A549 (cell line): ENCODE results near the gene GRK4. TPM values are rescaled to one million over a fixed set of nuclear protein-coding genes. Genes with fewer than 3 reads are reported as not detected.
"Not testable (repeated sequence)": the region's sequence is repeated elsewhere in the genome, so short reads cannot be mapped to it uniquely, and the experiment has no call there.

Experiments
- ATAC-seq, 2 experiments: fragments of 200-7000 bp in 1 of 2; fragments of >200 bp in 1 of 2; cut with Nextera tagmentation in 1 of 2; cut with Tn5 transposase in 1 of 2; 3 replicates each; pipeline versions ENCODE4 v1.8.0 to v1.9.1; 2018 to 2020; ENCODE audit warnings: mild to moderate bottlenecking in 1 of 2, moderate library complexity in 1 of 2
- CTCF ChIA-PET: fragments of 300-600 bp; sonication (Branson Sonifier 250); formaldehyde crosslinking; extraction: SDS; loops from one replicate; lab custom pipeline; 2021; ENCODE audit warnings: antibody characterized with exemption, inconsistent platforms; lab: Yijun Ruan, JAX
- POLR2A ChIA-PET: fragments of 350-600 bp; formaldehyde crosslinking; extraction: SDS; loops from one replicate; lab custom pipeline; 2021; ENCODE audit warnings: antibody characterized with exemption, inconsistent platforms; lab: Yijun Ruan, JAX
- DNase-seq, 2 experiments: peaks; one replicate each; pipeline versions ENCODE4 v3.0.0 to v3.0.0-alpha.2; 2011 to 2016; ENCODE audit warnings: low read depth in 1 of 2, low spot score in 1 of 2
- FAIRE-seq: peaks from 2 replicates; lab custom pipeline; 2011; peaks lifted over from hg19 to GRCh38; lab: Jason Lieb, UNC
- H3K27ac ChIP-seq, 2 experiments: fragments of >200 bp; sonication (Bioruptor Twin); formaldehyde crosslinking; 3 replicates each; pipeline ENCODE4 v1.5.1; 2016 to 2017
- H3K4me1 ChIP-seq: fragments of >200 bp; sonication (Bioruptor Twin); formaldehyde crosslinking; 3 replicates; pipeline ENCODE4 v1.6.1; 2016
- H3K4me2 ChIP-seq: fragments of >200 bp; sonication (Bioruptor Twin); formaldehyde crosslinking; 3 replicates; pipeline ENCODE4 v1.6.1; 2016
- H3K4me3 ChIP-seq: fragments of >200 bp; sonication (Bioruptor Twin); formaldehyde crosslinking; 3 replicates; pipeline ENCODE4 v1.5.1; 2016
- H3K9me3 ChIP-seq: fragments of >200 bp; sonication (Bioruptor Twin); formaldehyde crosslinking; 3 replicates; pipeline ENCODE4 v1.6.1; 2016
- ESRRA ChIP-seq: fragments of 150-350 bp; IDR thresholded peaks from 2 replicates; pipeline ENCODE4 v1.6.1; 2014; ENCODE audit warnings: mild to moderate bottlenecking, low read length, borderline replicate concordance
- FOSL2 ChIP-seq, 2 experiments: fragments of 450-650 bp in 1 of 2; fragments of >200 bp in 1 of 2; sonication (Bioruptor Twin) in 1 of 2; formaldehyde crosslinking; IDR thresholded peaks; 2 replicates each; pipeline versions ENCODE4 v1.5.0 to v1.6.1; 2016 to 2020; ENCODE audit warnings: mild to moderate bottlenecking in 1 of 2, moderate library complexity in 1 of 2
- GATA3 ChIP-seq: IDR thresholded peaks from 2 replicates; pipeline ENCODE4 v1.6.1; 2012; ENCODE audit warnings: borderline replicate concordance
- HEYL ChIP-seq: fragments of 250-450 bp; sonication (Bioruptor Pico); IDR thresholded peaks from 2 replicates; pipeline ENCODE4 v1.8.0; 2021; ENCODE audit warnings: mild to moderate bottlenecking, moderate library complexity
- HOXA7 ChIP-seq: fragments of 250-450 bp; sonication (Bioruptor Pico); IDR thresholded peaks from 2 replicates; pipeline ENCODE4 v1.5.0; 2020; ENCODE audit warnings: mild to moderate bottlenecking, moderate library complexity
- HOXB5 ChIP-seq: fragments of 250-450 bp; sonication (Bioruptor Pico); IDR thresholded peaks from 2 replicates; pipeline ENCODE4 v1.5.0; 2020; ENCODE audit warnings: mild to moderate bottlenecking, moderate library complexity
- JUN ChIP-seq, 2 experiments: fragments of >200 bp; sonication (Bioruptor Twin); formaldehyde crosslinking; IDR thresholded peaks; 2 replicates in 1 of 2; 3 replicates in 1 of 2; pipeline ENCODE4 v1.6.1; 2016 to 2017
- KDM1A ChIP-seq: fragments of 200-600 bp; sonication (generic); IDR thresholded peaks from 2 replicates; pipeline ENCODE4 v1.6.1; 2016; ENCODE audit warnings: low read depth, mild to moderate bottlenecking
- KDM5A ChIP-seq: fragments of 200-600 bp; sonication (generic); IDR thresholded peaks from 2 replicates; pipeline ENCODE4 v1.6.1; 2016; ENCODE audit warnings: antibody characterized with exemption, mild to moderate bottlenecking
- MAFK ChIP-seq: fragments of 450-650 bp; IDR thresholded peaks from 2 replicates; pipeline ENCODE4 v1.6.1; 2014; ENCODE audit not compliant: partially characterized antibody
- NR3C1 ChIP-seq: fragments of >200 bp; sonication (Bioruptor Twin); formaldehyde crosslinking; IDR thresholded peaks from 3 replicates; pipeline ENCODE4 v1.6.1; 2017
- PHF8 ChIP-seq: fragments of 200-600 bp; sonication (generic); IDR thresholded peaks from 2 replicates; pipeline ENCODE4 v1.6.1; 2016; ENCODE audit warnings: low read depth, mild to moderate bottlenecking, antibody characterized with exemption, moderate library complexity, borderline replicate concordance
- RCOR1 ChIP-seq: fragments of 150-350 bp; IDR thresholded peaks from 2 replicates; pipeline ENCODE4 v1.6.1; 2014; ENCODE audit warnings: antibody characterized with exemption, low read length, low read depth
- RFX5 ChIP-seq: fragments of 450-650 bp; IDR thresholded peaks from 2 replicates; pipeline ENCODE4 v1.7.1; 2014; ENCODE audit warnings: antibody characterized with exemption, mild to moderate bottlenecking, moderate library complexity
- RNF2 ChIP-seq: fragments of 200-600 bp; sonication (generic); IDR thresholded peaks from 2 replicates; pipeline ENCODE4 v1.6.1; 2016; ENCODE audit warnings: low read depth, mild to moderate bottlenecking, antibody characterized with exemption, moderate library complexity, borderline replicate concordance
- TFCP2L1 ChIP-seq: fragments of 250-450 bp; sonication (Bioruptor Pico); IDR thresholded peaks from 2 replicates; pipeline ENCODE4 v1.5.0; 2021; ENCODE audit warnings: mild to moderate bottlenecking
- TP53 ChIP-seq: fragments of 250-450 bp; sonication (Bioruptor Pico); IDR thresholded peaks from 2 replicates; pipeline ENCODE4 v1.5.0; 2021; ENCODE audit warnings: mild to moderate bottlenecking, moderate library complexity
- ZFP36 ChIP-seq: fragments of 450-650 bp; IDR thresholded peaks from 2 replicates; pipeline ENCODE4 v1.6.1; 2014; ENCODE audit warnings: borderline replicate concordance; ENCODE audit not compliant: partially characterized antibody
- ZNF302 ChIP-seq: fragments of 250-450 bp; sonication (Bioruptor Pico); IDR thresholded peaks from 2 replicates; pipeline ENCODE4 v1.9.0; 2021; ENCODE audit warnings: inconsistent platforms, mild to moderate bottlenecking, moderate library complexity
- ZSCAN20 ChIP-seq: fragments of 250-450 bp; sonication (Bioruptor Pico); IDR thresholded peaks from 2 replicates; pipeline ENCODE4 v1.8.0; 2022; ENCODE audit warnings: mild to moderate bottlenecking, moderate library complexity
- WGBS: methylation state at CpG from one replicate; pipeline ENCODE4 v1.1.6; 2017; ENCODE audit errors: missing lambda C conversion rate; 5-methylcytosine and 5-hydroxymethylcytosine counted together
- polyA plus RNA-seq, 4 experiments: library from polyadenylated mRNA; depleted of rRNA in 3 of 4; stranded (reverse); fragments of >200 nt; fragmentation: RNase III in 1 of 4; extraction: RNeasy Plus Mini Kit Qiagen cat#74134 plus additional on column Dnase treatment in 1 of 4; gene quantifications; 2 replicates in 3 of 4; 3 replicates in 1 of 4; pipeline ENCODE4 v1.2.3, GENCODE V29; 2011 to 2017
- TF ChIP-seq, protein P1 (sequence below): IDR thresholded peaks from 2 replicates; pipeline ENCODE4 v1.6.1; 2012; ENCODE audit warnings: low read depth, borderline replicate concordance
- TF ChIP-seq, protein P2 (sequence below): fragments of >200 bp; sonication (Bioruptor Twin); formaldehyde crosslinking; IDR thresholded peaks from 3 replicates; pipeline ENCODE4 v1.5.1; 2016
- TF ChIP-seq, protein P3 (sequence below): fragments of >200 bp; sonication (Bioruptor Twin); formaldehyde crosslinking; IDR thresholded peaks from 3 replicates; pipeline ENCODE4 v1.6.1; 2016

The GRK4 gene
- polyA plus RNA-seq, 2 of the 4 experiments (the other 2 are of a cell fraction): 0.76 to 0.96 TPM

DNA sequence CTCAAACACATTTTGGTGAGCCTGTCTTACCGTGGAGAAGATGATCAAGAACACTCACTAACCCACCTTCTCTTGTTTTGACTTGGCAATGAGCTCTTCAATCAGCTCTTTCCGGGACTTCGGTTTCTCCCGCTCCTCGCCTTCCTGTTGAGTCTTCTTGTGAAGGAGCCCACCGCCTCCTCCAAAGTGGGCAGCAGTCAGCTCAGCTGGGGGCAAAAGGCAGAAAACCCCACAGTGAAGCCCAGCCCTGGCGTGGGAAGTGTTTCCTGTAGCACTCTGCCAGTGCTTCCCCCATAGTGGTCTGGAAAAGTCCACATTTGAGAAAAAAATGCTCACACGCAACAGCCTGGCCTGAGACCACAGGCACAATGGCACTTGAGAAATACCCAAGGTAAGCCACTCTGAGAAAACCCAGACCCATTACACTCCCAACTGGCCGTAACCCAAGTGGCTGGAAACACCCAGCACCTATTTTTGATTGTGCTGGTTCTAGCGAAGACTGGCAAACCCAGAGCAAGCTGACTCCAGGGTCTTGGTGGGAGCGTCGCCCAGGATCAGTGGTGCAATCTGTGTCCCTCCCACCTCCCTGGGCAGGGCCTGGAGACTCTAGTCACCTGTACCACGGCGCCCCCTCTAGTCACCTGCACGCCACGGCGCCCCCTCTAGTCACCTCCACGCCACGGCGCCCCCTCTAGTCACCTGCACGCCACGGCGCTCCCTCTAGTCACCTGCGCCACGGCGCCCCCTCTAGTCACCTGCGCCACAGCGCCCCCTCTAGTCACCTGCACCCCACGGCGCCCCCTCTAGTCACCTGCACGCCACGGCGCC, 8.8 kb upstream of the GRK4 start:
- no peak for TF ChIP-seq HOXB5 (CRISPR knock-in tag)
- TF ChIP-seq HOXA7 (CRISPR knock-in tag): no peak
- TF ChIP-seq RCOR1: no peak
- no peak for TF ChIP-seq MAFK
- no peak for TF ChIP-seq KDM5A
- no peak for TF ChIP-seq ESRRA
- TF ChIP-seq, protein P1, sequence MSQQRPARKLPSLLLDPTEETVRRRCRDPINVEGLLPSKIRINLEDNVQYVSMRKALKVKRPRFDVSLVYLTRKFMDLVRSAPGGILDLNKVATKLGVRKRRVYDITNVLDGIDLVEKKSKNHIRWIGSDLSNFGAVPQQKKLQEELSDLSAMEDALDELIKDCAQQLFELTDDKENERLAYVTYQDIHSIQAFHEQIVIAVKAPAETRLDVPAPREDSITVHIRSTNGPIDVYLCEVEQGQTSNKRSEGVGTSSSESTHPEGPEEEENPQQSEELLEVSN: no peak
- no peak for TF ChIP-seq JUN (IDR thresholded peaks at IDR 0.05)
- no peak for TF ChIP-seq RFX5
- TF ChIP-seq ZNF302 (CRISPR knock-in tag): no peak
- no peak for TF ChIP-seq NR3C1
- TF ChIP-seq ZSCAN20 (CRISPR knock-in tag): no peak
- TF ChIP-seq GATA3: no peak
- TF ChIP-seq KDM1A: no peak
- TF ChIP-seq TP53: no peak
- TF ChIP-seq FOSL2 (IDR thresholded peaks at IDR 0.05): no peak
- TF ChIP-seq FOSL2 (CRISPR knock-in tag; IDR thresholded peaks at IDR 0.05): no peak
- no peak for TF ChIP-seq RNF2
- peak in 1 of 2 experiments; percentile 55; a peak in 3 of 6 replicates for ATAC-seq
- H3K4me1 ChIP-seq: no peaks in the 10 kb centered on the region
- no peak overlapping the region for H3K4me3 ChIP-seq
- peak in 1 of 2 experiments; percentile 50 for DNase-seq
- H3K4me2 ChIP-seq: no peak overlapping the region
- no peaks in the 10 kb centered on the region for H3K9me3 ChIP-seq
- POLR2A ChIA-PET: interaction anchor here (1.6 kb wide), 1 partner anchor 9 kb away, joined by 10 read pairs; the partner anchor contains the start of genes GRK4 and NOP14
- H3K27ac ChIP-seq: no peak overlapping the region
- 86% methylated on average over 14 of the region's 33 CpGs for WGBS
- no peak for FAIRE-seq
- CTCF ChIA-PET: interaction anchor here (0.8 to 3.3 kb wide), 4 partner anchors 10 to 19 kb away, joined by 3 to 11 read pairs (median 4); no protein-coding TSS in a partner anchor

DNA sequence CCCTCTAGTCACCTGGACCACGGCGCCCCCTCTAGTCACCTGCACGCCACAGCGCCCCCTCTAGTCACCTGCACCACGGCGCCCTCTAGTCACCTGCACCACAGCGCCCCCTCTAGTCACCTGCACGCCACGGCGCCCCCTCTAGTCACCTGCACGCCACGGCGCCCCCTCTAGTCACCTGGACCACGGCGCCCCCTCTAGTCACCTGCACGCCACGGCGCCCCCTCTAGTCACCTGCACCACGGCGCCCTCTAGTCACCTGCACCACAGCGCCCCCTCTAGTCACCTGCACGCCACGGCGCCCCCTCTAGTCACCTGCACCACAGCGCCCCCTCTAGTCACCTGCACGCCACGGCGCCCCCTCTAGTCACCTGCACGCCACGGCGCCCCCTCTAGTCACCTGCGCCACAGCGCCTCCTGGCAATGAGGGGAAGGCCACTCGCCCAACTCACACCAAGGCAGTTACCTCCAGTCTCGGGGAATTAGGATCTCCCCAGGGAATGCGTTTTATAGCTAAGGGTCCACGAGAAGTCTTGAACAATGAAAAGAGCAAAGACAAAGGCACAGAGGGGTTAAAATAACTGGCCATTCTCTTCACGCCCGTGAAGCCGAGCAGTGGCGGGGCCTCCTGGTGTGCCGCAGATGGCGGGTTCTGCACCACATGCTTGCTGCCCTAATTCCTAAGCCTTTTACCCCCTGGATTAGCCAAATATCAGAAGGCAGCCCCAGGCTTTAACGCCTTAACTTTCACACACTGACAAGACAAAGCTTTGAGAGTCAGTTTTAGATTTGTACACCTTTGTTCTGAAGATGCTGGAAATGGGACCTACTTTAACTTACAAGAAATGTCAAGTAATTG, 8.0 kb upstream of the GRK4 start:
- TF ChIP-seq, protein P2, sequence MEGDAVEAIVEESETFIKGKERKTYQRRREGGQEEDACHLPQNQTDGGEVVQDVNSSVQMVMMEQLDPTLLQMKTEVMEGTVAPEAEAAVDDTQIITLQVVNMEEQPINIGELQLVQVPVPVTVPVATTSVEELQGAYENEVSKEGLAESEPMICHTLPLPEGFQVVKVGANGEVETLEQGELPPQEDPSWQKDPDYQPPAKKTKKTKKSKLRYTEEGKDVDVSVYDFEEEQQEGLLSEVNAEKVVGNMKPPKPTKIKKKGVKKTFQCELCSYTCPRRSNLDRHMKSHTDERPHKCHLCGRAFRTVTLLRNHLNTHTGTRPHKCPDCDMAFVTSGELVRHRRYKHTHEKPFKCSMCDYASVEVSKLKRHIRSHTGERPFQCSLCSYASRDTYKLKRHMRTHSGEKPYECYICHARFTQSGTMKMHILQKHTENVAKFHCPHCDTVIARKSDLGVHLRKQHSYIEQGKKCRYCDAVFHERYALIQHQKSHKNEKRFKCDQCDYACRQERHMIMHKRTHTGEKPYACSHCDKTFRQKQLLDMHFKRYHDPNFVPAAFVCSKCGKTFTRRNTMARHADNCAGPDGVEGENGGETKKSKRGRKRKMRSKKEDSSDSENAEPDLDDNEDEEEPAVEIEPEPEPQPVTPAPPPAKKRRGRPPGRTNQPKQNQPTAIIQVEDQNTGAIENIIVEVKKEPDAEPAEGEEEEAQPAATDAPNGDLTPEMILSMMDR: peak; percentile 42; the same call in 2 of the 3 replicates
- FAIRE-seq, POLR2A ChIA-PET, H3K4me3 ChIP-seq, DNase-seq, H3K27ac ChIP-seq, ATAC-seq, H3K4me2 ChIP-seq, H3K9me3 ChIP-seq, H3K4me1 ChIP-seq: not testable (repeated sequence)
- CTCF ChIA-PET: interaction anchor here (0.7 to 3.3 kb wide), 6 partner anchors 9 to 104 kb away, joined by 3 to 11 read pairs (median 4); no protein-coding TSS in a partner anchor
- 98% methylated on average over 13 of the region's 44 CpGs for WGBS

DNA sequence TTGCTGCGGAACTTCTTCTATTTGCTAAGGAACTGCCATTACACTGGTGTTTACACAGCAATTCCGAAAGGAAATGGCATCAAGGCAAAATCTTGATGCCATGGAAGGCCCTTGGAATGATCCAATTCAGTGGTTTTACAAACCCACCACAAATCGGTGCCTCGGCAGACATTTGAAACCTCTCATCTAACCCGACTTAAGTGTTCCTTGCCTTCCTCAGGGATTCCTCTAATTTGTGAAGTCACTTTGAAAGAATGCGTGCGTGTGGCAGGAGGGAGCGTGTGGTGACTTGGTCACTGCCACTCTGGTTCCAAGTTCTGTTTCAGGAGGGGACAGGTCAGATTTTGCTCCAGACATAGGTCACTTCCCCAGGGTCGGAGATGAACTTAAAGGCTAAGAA, 4.9 kb upstream of the GRK4 start:
- CTCF ChIA-PET: no interaction called here
- Histone ChIP-seq H3K4me3 (no peak overlapping the region), H3K9me3 (no peaks in the 10 kb centered on the region), H3K4me1 (peaks cover 8% of the 10 kb centered on the region; the same call in 1 of the 3 replicates), H3K4me2 (no peak overlapping the region), H3K27ac (no peak overlapping the region)
- DNase-seq (no peak), FAIRE-seq (no peak), ATAC-seq (no peak)
- POLR2A ChIA-PET: no interaction called here
- 84% methylated on average over 9 of the region's 9 CpGs for WGBS
- TF ChIP-seq ZFP36 (no peak), FOSL2 (IDR thresholded peaks at IDR 0.05) (no peak), FOSL2 (CRISPR knock-in tag; IDR thresholded peaks at IDR 0.05) (no peak), PHF8 (no peak), TP53 (no peak), ZSCAN20 (CRISPR knock-in tag) (no peak), TFCP2L1 (CRISPR knock-in tag) (no peak), HEYL (CRISPR knock-in tag) (no peak)
- TF ChIP-seq, protein P3, sequence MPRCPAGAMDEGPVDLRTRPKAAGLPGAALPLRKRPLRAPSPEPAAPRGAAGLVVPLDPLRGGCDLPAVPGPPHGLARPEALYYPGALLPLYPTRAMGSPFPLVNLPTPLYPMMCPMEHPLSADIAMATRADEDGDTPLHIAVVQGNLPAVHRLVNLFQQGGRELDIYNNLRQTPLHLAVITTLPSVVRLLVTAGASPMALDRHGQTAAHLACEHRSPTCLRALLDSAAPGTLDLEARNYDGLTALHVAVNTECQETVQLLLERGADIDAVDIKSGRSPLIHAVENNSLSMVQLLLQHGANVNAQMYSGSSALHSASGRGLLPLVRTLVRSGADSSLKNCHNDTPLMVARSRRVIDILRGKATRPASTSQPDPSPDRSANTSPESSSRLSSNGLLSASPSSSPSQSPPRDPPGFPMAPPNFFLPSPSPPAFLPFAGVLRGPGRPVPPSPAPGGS: no peak

DNA sequence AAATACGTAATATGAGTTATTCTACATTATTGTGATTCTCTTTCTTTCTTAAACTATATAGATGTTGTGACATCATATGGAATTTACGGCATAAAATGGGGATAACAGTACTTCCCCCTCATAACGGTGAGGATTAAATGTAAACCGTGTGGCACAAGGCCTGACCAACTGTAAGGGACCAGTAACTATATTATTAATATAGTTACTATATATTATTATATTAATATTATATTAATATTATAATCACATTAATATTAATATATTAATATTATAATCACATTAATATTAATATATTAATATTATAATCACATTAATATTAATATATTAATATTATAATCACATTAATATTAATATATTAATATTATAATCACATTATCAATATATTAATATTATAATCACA, 2.9 kb upstream of the GRK4 start:
- POLR2A ChIA-PET, H3K4me1 ChIP-seq, DNase-seq, H3K4me3 ChIP-seq, H3K4me2 ChIP-seq, H3K9me3 ChIP-seq, FAIRE-seq, ATAC-seq, H3K27ac ChIP-seq, CTCF ChIA-PET: not testable (repeated sequence)
- 93% methylated on average over 4 of the region's 4 CpGs for WGBS
